GM21423 (cell line): ENCODE measurements around the gene KCNJ3.

Experiments used
- ATAC-seq: cut with Tn5 transposase; IDR thresholded peaks from one replicate; pipeline ENCODE4 v1.9.1; 2021; ENCODE audit warnings: mild to moderate bottlenecking, moderate library complexity; ENCODE audit not compliant: unreplicated experiment

Gene KCNJ3

DNA sequence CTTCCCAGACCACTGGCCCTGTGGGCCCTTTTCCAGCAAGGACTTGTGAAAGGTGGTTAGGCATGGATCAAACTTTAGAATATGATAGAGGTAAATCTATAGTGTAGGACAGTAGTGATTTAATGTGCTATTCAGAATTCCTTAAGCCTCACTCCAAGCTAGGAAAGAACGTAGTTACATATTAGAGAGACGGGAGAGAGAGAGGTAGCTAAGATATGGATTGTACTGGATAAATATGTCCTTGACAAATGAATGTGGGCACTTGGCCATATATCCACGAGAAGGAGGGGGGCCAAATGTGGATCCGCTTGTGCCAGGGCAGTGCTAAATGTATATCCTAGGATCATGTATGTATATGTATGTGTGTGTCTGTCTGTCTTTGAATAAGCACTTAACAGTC is 6.5 kb downstream of the KCNJ3 start:
- no peak for ATAC-seq

DNA sequence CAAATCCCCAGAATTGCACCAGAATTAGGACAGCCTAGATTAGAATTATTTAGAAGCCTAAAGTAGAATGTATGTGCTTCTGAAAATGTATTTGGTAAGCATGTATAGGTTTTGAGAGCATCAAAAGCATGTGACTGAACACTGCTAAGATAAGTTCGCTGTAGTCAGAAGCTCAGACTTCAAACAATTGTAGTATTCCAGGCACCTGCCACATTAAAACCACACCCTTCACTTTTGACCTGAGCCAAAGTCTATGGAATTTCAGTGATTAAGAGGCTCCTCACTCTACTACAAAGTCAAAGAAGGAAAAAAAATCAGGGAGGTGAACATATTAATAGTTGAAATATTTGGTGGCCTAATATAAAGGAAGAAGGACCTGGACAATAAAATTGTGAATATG is 8.2 kb downstream of the KCNJ3 start:
- no peak for ATAC-seq

- no peak for ATAC-seq
These were observed 9.6 kb downstream of the KCNJ3 start for GRCh38 chr2:154707994-154708575.

GRCh38 chr2:154709215-154709614 is 10.7 kb downstream of the KCNJ3 start:
- no peak for ATAC-seq

- no peak for ATAC-seq
These were observed 11.6 kb downstream of the KCNJ3 start for GRCh38 chr2:154710078-154710477.

- no peak for ATAC-seq
These were observed 12.2 kb downstream of the KCNJ3 start for GRCh38 chr2:154710685-154711084.

GRCh38 chr2:154713675-154714074 is 15.2 kb downstream of the KCNJ3 start:
- ATAC-seq: no peak

DNA sequence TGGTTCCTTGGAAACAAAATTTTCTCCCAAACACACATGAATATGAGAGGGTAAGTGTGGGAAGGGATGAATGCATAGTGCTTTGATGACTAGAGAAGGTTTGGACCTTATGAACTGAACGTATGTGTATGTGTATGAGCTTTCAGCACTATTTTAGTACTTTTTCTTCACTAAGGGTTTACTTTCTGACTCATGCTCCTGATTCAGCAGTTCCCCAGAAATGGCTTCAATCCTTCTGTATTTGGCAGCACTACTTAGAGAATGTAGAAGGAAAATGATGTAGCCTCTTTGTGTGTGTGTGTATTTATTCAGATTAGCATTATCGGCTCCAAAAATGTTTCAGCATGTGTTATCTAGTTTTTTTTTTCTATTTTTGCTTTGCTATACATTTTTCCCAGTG is 22.2 kb downstream of the KCNJ3 start:
- no peak for ATAC-seq

DNA sequence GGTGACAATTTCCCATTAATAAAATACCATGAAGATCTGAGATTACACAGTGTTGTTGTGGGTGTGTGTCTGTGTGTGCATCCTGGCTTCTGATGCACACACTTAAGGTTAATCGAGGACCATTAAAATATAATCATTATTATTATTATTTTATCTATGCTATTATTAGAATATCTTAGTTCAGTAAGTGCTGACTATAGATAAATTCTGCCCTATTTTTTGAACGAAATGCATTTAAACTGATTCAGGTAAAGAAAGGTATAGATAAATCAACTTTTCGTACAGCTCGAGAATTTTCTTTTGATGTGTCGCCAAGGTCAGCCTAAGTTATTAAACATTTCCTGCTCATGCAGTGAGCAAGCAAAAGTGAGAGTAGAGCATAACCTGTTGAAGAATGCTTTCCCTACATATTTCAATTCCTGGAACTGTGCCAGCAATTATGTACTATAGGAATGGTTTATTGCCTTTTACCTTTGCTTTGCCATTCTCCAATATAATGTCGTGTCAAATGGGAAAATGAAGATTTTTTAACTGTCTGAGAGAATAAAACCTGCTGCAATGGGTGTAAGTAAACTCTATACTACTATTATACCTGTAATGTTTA is 25.8 kb downstream of the KCNJ3 start:
- ATAC-seq: no peak

DNA sequence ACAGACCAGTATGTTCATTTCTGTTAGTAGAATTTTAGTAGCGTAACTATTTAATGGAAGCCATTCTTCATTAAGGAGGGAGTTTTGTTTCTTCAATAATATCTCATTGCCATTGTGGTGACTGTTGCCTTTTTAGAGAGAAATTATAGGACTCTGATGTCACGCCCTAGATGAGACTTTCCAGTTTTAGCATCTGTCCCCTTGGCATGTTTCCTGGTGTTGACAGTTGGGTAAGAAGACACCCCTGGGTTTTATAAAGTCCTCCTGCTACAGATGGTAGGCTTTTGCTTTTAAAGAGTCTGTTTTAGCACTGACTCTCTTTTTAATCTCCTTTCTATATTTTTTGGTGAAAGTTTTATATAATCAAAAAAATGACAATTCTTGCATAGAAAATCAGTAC is 41.9 kb downstream of the KCNJ3 start:
- ATAC-seq: no peak

DNA sequence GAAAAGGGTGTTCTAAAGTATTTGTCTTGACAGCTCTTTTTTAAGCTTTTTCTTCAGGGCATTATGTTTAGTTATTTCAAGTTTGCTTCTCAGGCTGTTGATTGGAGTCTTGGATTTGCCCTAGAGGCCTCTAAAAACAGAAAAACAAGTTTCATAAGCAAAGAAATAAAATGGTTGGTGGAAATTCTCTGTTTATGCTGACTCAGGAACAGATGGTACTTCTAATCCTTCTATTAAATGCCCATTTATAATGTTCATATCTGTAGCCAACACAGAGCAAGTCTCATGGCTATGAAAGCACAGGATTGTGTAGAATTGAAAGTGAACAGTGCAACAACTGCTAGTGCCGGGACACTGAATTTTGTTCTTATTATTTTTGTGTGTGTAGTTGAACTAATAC is 60.4 kb downstream of the KCNJ3 start:
- no peak for ATAC-seq

DNA sequence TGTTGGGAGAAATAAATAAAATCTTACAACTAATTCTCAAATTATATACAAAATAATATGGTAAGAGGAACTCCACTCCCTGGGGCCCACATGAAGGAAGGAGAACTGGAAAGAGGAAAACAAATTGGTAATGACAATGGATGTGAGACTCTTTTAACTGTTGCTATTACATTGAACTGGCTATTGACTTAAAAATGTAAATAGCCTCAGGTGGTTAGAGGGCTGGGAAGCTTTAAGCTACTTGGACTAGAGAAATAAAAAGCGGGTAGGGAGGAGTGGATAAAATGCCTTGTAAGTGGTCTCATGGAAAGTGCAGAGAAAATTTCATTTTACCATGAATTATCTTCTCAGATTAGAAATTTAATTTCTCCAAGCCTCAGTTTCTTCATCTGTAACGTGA is 64.1 kb downstream of the KCNJ3 start:
- no peak for ATAC-seq

DNA sequence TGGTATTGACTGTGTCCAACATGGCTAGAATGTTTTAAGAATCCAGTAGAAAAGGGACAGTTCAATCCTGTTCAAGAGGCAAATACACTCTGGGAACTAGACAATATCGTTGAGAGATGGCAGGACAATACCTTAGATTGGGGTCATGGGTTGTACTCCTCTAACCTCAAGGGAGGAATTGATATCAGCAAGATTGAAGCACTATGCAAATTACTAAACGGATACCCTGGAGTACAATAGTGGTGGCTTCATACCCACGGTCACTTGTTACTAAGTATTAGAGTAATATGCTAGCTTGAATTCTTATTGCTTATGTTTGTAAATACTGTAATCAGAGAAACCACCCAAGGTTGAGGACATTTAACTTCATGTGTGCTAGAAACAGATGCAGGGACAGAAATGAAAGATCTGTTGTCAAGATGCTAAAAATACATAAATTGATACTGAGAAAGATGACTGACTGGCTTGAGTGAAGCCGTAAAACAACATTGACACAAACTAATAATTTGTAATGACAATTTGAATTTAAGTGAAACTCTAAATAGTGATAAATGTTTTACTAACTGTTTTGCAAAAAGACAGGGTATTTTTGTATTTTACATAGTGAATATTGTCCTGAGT is 73.3 kb downstream of the KCNJ3 start:
- ATAC-seq: no peak

DNA sequence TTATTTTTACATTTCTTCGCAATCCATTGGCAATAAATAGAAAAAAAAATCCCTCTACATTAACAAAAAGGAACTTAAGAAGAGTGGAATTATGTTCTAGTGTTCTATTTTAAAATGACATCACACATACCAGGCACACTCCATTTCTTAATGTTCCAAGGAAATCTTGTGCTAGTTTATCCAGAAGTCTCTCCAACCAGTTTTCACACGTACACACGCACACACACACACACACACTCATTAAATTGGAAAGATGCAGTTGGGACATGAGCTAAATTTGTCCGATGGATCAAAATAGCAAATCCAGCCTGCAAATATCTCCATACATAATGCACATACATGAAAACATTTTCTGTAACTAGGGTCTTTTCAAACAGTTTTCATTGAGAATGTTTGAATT is 78.3 kb downstream of the KCNJ3 start:
- ATAC-seq: no peak

DNA sequence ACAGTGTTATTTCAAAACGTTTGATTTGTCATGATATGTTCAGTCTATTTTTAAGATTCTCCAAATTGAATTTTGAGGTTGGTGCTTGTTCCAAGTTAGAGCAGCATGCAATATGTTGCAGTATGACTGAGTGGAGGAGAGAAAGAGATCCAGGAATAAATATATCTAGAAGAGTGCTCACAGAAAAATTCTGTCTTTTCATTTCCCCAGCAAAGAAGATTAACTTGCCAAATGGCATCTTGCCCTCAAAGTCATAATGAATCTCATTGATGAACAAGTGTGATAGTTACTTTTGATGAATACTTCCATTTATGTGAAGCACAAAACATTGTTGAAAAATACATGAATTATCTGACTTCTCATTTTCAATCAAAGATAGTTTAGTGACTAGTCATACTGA is 95.9 kb downstream of the KCNJ3 start:
- ATAC-seq: no peak

DNA sequence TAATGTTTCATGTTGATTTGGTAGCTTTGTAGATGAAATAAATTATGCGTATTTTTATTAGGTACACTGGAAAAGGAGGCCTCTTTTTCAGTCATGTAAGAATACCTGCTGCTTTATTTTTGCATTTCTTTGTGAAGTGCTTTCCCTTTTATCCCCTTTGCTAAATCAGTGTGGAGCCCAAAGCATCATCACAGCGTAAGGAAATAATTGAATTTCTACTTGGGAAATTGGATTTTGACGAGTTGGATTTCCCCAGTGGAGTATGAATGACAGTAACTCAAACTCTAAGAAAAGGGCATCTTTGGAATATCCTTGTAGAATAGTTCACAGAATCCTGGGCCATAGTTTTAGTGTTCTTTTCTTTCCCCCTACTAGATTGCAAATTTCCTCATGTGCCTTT is 97.2 kb downstream of the KCNJ3 start:
- ATAC-seq: no peak

GRCh38 chr2:154804451-154804850 is 106.0 kb downstream of the KCNJ3 start:
- no peak for ATAC-seq

- ATAC-seq: no peak
These were observed 115.1 kb downstream of the KCNJ3 start for GRCh38 chr2:154813636-154814035.

- no peak for ATAC-seq
These were observed 116.4 kb downstream of the KCNJ3 start for GRCh38 chr2:154814856-154815255.

- ATAC-seq: no peak
These were observed 126.9 kb downstream of the KCNJ3 start for GRCh38 chr2:154825358-154825757.

- no peak for ATAC-seq
These were observed 128.3 kb downstream of the KCNJ3 start for GRCh38 chr2:154826827-154827226.

DNA sequence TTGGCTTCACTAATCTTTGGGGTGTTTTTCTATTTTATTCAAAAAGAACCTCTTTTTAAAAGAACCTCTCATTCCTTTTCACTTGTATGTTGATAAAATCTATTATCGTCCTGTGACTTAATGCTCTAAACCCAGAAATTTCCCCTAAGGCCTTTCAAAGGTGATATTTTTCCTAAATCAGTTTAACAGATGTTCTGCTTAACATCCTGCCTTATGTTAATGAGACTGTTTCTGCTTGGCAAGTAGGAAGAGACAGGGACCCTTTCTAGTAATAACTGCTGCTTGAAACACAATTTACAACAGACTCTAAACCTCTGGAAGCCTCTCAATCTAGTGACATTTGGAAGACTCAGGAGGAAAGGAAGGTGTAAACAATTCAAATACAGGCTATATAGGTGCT is 128.8 kb downstream of the KCNJ3 start:
- ATAC-seq: no peak

GRCh38 chr2:154832711-154833110 is 134.2 kb downstream of the KCNJ3 start:
- ATAC-seq: no peak
